DND-41 (cell line): ENCODE results near the gene KMT5B.

ENCODE experiments used
- ATAC-seq: fragments of 200-7000 bp; cut with Tn5 transposase; 3 replicates; pipeline ENCODE4 v1.9.1; 2021; ENCODE audit warnings: low read depth; ENCODE audit not compliant: insufficient read depth
- DNase-seq: peaks from one replicate; pipeline ENCODE4 v3.0.0-alpha.2; 2020
- H2AFZ ChIP-seq: 2 replicates; pipeline ENCODE4 v1.6.0; 2012; ENCODE audit warnings: low read depth, low read length
- H3K27ac ChIP-seq: 2 replicates; pipeline ENCODE4 v1.5.1; 2012; ENCODE audit warnings: low read length, inconsistent platforms
- H3K27me3 ChIP-seq: fragments of 200-600 bp; sonication (generic); 2 replicates; pipeline ENCODE4 v1.6.0; 2012; ENCODE audit warnings: low read length, mild to moderate bottlenecking, inconsistent platforms; ENCODE audit not compliant: insufficient read depth, poor library complexity
- H3K36me3 ChIP-seq: 2 replicates; pipeline ENCODE4 v1.5.1; 2012; ENCODE audit warnings: low read length, inconsistent platforms; ENCODE audit not compliant: insufficient read depth
- H3K4me1 ChIP-seq: 2 replicates; pipeline ENCODE4 v1.5.1; 2012; ENCODE audit warnings: mild to moderate bottlenecking, low read length; ENCODE audit not compliant: insufficient read depth
- H3K4me2 ChIP-seq: 2 replicates; pipeline ENCODE4 v1.6.0; 2012; ENCODE audit warnings: mild to moderate bottlenecking, moderate library complexity, low read length, inconsistent platforms; ENCODE audit not compliant: insufficient read depth
- H3K4me3 ChIP-seq, 2 experiments: fragments of 200-600 bp in 1 of 2; shearing (Covaris generic) in 1 of 2; 2 replicates each; pipeline ENCODE4 v1.5.1; 2012 to 2016; ENCODE audit warnings: inconsistent platforms in 2 of 2, low read length in 2 of 2, mild to moderate bottlenecking in 2 of 2, low read depth in 1 of 2, moderate library complexity in 1 of 2
- H3K79me2 ChIP-seq: 2 replicates; pipeline ENCODE4 v1.6.0; 2012; ENCODE audit warnings: low read length, inconsistent platforms; ENCODE audit not compliant: insufficient read depth
- H3K9ac ChIP-seq: 2 replicates; pipeline ENCODE4 v1.6.0; 2012; ENCODE audit warnings: low read depth, mild to moderate bottlenecking, inconsistent platforms, low read length, moderate library complexity
- H3K9me3 ChIP-seq: 2 replicates; pipeline ENCODE4 v1.5.1; 2012; ENCODE audit warnings: low read length, moderate library complexity, mild to moderate bottlenecking, inconsistent platforms; ENCODE audit not compliant: insufficient read depth, severe bottlenecking
- H4K20me1 ChIP-seq: 2 replicates; pipeline ENCODE4 v1.6.0; 2012; ENCODE audit warnings: low read length; ENCODE audit not compliant: insufficient read depth
- CTCF ChIP-seq: IDR thresholded peaks from 2 replicates; pipeline ENCODE4 v1.5.1; 2012; ENCODE audit warnings: borderline replicate concordance, low read length, moderate library complexity, mild to moderate bottlenecking; ENCODE audit not compliant: poor library complexity, severe bottlenecking; ENCODE audit errors: extremely low read depth
- EZH2 ChIP-seq: IDR thresholded peaks from 3 replicates; pipeline ENCODE4 v1.6.1; 2012; ENCODE audit warnings: borderline replicate concordance, low read depth, mild to moderate bottlenecking, moderate library complexity, low read length, inconsistent platforms; ENCODE audit not compliant: severe bottlenecking

The KMT5B gene

GRCh38 chr11:68118706-68119448 is 94.2 kb downstream of the KMT5B start:
- no peak overlapping the region for H3K27ac ChIP-seq

GRCh38 chr11:68117853-68118470 is 95.1 kb downstream of the KMT5B start:
- DNase-seq (no peak), ATAC-seq (no peak)
- Histone ChIP-seq H3K36me3 (peaks cover 23% of the 10 kb centered on the region; the same call in 1 of the 2 replicates), H3K4me2 (peak overlapping the region; percentile 86; the same call in 1 of the 2 replicates), H3K27ac (no peak overlapping the region), H3K4me1 (peaks cover 36% of the 10 kb centered on the region), H2AFZ (no peak overlapping the region), H3K79me2 (peaks cover 72% of the 10 kb centered on the region), H3K4me3 (no peak overlapping the region), H4K20me1 (peaks cover 33% of the 10 kb centered on the region), H3K9me3 (no peaks in the 10 kb centered on the region), H3K27me3 (no peaks in the 10 kb centered on the region), H3K9ac (no peak overlapping the region)
- TF ChIP-seq EZH2 (no peak), CTCF (no peak)

More at GRCh38 chr11:68118706-68119448, 94.2 kb downstream of the KMT5B start:
- DNase-seq (no peak), ATAC-seq (no peak)
- H3K79me2 ChIP-seq = peaks cover 67% of the 10 kb centered on the region
- peaks cover 36% of the 10 kb centered on the region for H3K4me1 ChIP-seq
- H3K27me3 ChIP-seq = no peaks in the 10 kb centered on the region
- H2AFZ ChIP-seq = no peak overlapping the region
- H3K4me2 ChIP-seq = peak overlapping the region; percentile 86; the same call in 1 of the 2 replicates
- no peaks in the 10 kb centered on the region for H3K9me3 ChIP-seq
- H3K4me3 ChIP-seq = peak overlapping the region in 1 of 2 experiments; percentile 15; a peak in 2 of 4 replicates
- peak overlapping the region; percentile 7; the same call in 1 of the 2 replicates for H3K9ac ChIP-seq
- peaks cover 23% of the 10 kb centered on the region; the same call in 1 of the 2 replicates for H3K36me3 ChIP-seq
- peaks cover 33% of the 10 kb centered on the region for H4K20me1 ChIP-seq
- no peak for TF ChIP-seq CTCF
- no peak for TF ChIP-seq EZH2

GRCh38 chr11:68116974-68117373 is 96.1 kb downstream of the KMT5B start:
- no peak for DNase-seq
- Histone ChIP-seq H3K9me3 (no peaks in the 10 kb centered on the region), H3K4me3 (no peak overlapping the region), H3K36me3 (peaks cover 23% of the 10 kb centered on the region; the same call in 1 of the 2 replicates), H2AFZ (no peak overlapping the region), H3K4me1 (peaks cover 33% of the 10 kb centered on the region), H3K79me2 (peaks cover 78% of the 10 kb centered on the region), H3K9ac (no peak overlapping the region), H3K4me2 (no peak overlapping the region), H3K27me3 (no peaks in the 10 kb centered on the region), H3K27ac (no peak overlapping the region), H4K20me1 (peaks cover 33% of the 10 kb centered on the region)
- no peak for ATAC-seq
- TF ChIP-seq EZH2 (no peak), CTCF (no peak)
